ENCODE results near the gene DTYMK. TPM values are rescaled to one million over a fixed set of nuclear protein-coding genes. Genes with fewer than 3 reads are reported as not detected.

DTYMK gene
- total RNA-seq, 2 experiments from 2014 or later, result 85.9 to 88.7 TPM

GRCh38 chr2:241726459-241726858, 39.8 kb upstream of the DTYMK start:
- Mint-ChIP-seq H3K4me3 (no peak overlapping the region), H3K4me1 (ENCODE audit: low read depth) (peaks cover 19% of the 10 kb centered on the region), H3K27ac (no peak overlapping the region), H3K27me3 (no peaks in the 10 kb centered on the region), H3K9me3 (peaks cover 2% of the 10 kb centered on the region), H3K36me3 (peaks cover 30% of the 10 kb centered on the region)
- DNase-seq, result no peak
- ChIA-PET POLR2A (no interaction called here), CTCF (interaction anchor here (0.9 kb wide), 1 partner anchor 152 kb away, joined by 4 read pairs; no protein-coding TSS in a partner anchor)
- intact Hi-C loops (cut with micrococcal nuclease), result no loop called here

GRCh38 chr2:241724975-241725870, 38.6 kb upstream of the DTYMK start:
- H3K4me1 Mint-ChIP-seq (ENCODE audit: low read depth), result peaks cover 9% of the 10 kb centered on the region
- intact Hi-C loops (cut with micrococcal nuclease), result no loop called here
- CTCF ChIA-PET, result interaction anchor here (0.5 to 1.2 kb wide), 3 partner anchors 23 to 153 kb away, joined by 3 to 4 read pairs (median 4); partner anchors contain the start of gene ING5
- no peaks in the 10 kb centered on the region for H3K27me3 Mint-ChIP-seq
- H3K4me3 Mint-ChIP-seq, result no peak overlapping the region
- peaks cover 36% of the 10 kb centered on the region for H3K36me3 Mint-ChIP-seq
- DNase-seq, result no peak
- POLR2A ChIA-PET, result no interaction called here
- H3K27ac Mint-ChIP-seq, result no peak overlapping the region
- peaks cover 2% of the 10 kb centered on the region for H3K9me3 Mint-ChIP-seq

GRCh38 chr2:241724259-241724974, 37.8 kb upstream of the DTYMK start:
- Mint-ChIP-seq H3K36me3 (peaks cover 36% of the 10 kb centered on the region), H3K4me1 (ENCODE audit: low read depth) (peaks cover 2% of the 10 kb centered on the region), H3K4me3 (no peak overlapping the region), H3K27ac (no peak overlapping the region), H3K27me3 (no peaks in the 10 kb centered on the region), H3K9me3 (peaks cover 2% of the 10 kb centered on the region)
- intact Hi-C loops (cut with micrococcal nuclease), result no loop called here
- peak; percentile 38 for DNase-seq
- ChIA-PET POLR2A (no interaction called here), CTCF (interaction anchor here (0.5 to 1.6 kb wide), 3 partner anchors 22 to 154 kb away, joined by 3 to 6 read pairs (median 4); partner anchors contain the start of gene ING5)

- CTCF ChIA-PET, result interaction anchor here (1.6 kb wide), 1 partner anchor 155 kb away, joined by 6 read pairs; no protein-coding TSS in a partner anchor
- Mint-ChIP-seq H3K36me3 (peaks cover 38% of the 10 kb centered on the region), H3K4me3 (no peak overlapping the region), H3K9me3 (peaks cover 2% of the 10 kb centered on the region), H3K27me3 (no peaks in the 10 kb centered on the region), H3K27ac (no peak overlapping the region), H3K4me1 (ENCODE audit: low read depth) (no peaks in the 10 kb centered on the region)
- DNase-seq, result no peak
- POLR2A ChIA-PET, result no interaction called here
- intact Hi-C loops (cut with micrococcal nuclease), result no loop called here
These were observed 36.4 kb upstream of the DTYMK start for GRCh38 chr2:241722896-241723454.

- H3K27ac Mint-ChIP-seq, result no peak overlapping the region
These were observed 35.2 kb upstream of the DTYMK start for GRCh38 chr2:241721852-241722251.

GRCh38 chr2:241720560-241720959, 33.9 kb upstream of the DTYMK start:
- Mint-ChIP-seq H3K4me1 (ENCODE audit: low read depth) (no peaks in the 10 kb centered on the region), H3K4me3 (no peak overlapping the region), H3K27ac (no peak overlapping the region), H3K36me3 (peaks cover 46% of the 10 kb centered on the region), H3K9me3 (peaks cover 2% of the 10 kb centered on the region), H3K27me3 (no peaks in the 10 kb centered on the region)
- no peak for DNase-seq
- intact Hi-C loops (cut with micrococcal nuclease), result no loop called here
- CTCF ChIA-PET, result no interaction called here
- POLR2A ChIA-PET, result no interaction called here

More at GRCh38 chr2:241721852-241722251, 35.2 kb upstream of the DTYMK start:
- Mint-ChIP-seq H3K4me1 (ENCODE audit: low read depth) (no peaks in the 10 kb centered on the region), H3K9me3 (peaks cover 2% of the 10 kb centered on the region), H3K4me3 (no peak overlapping the region), H3K27me3 (no peaks in the 10 kb centered on the region), H3K36me3 (peaks cover 42% of the 10 kb centered on the region)
- ChIA-PET CTCF (interaction anchor here (1.3 kb wide), 1 partner anchor 157 kb away, joined by 4 read pairs; no protein-coding TSS in a partner anchor), POLR2A (interaction anchor here (0.6 kb wide), 1 partner anchor 7 kb away, joined by 3 read pairs; no protein-coding TSS in a partner anchor)
- intact Hi-C loops (cut with micrococcal nuclease), result no loop called here
- no peak for DNase-seq

GRCh38 chr2:241720099-241720498, 33.5 kb upstream of the DTYMK start:
- Mint-ChIP-seq H3K4me1 (ENCODE audit: low read depth) (no peaks in the 10 kb centered on the region), H3K27ac (no peak overlapping the region), H3K27me3 (no peaks in the 10 kb centered on the region), H3K4me3 (no peak overlapping the region), H3K9me3 (peaks cover 2% of the 10 kb centered on the region), H3K36me3 (peaks cover 46% of the 10 kb centered on the region)
- DNase-seq, result no peak
- ChIA-PET CTCF (no interaction called here), POLR2A (no interaction called here)
- intact Hi-C loops (cut with micrococcal nuclease), result no loop called here

GRCh38 chr2:241719093-241719492, 32.5 kb upstream of the DTYMK start:
- ChIA-PET POLR2A (interaction anchor here (1.7 kb wide), 1 partner anchor 17 kb away, joined by 6 read pairs; the partner anchor contains the start of gene ING5), CTCF (interaction anchor here (0.9 kb wide), 1 partner anchor 159 kb away, joined by 3 read pairs; no protein-coding TSS in a partner anchor)
- H3K4me3 Mint-ChIP-seq, result no peak overlapping the region
- H3K9me3 Mint-ChIP-seq, result peaks cover 2% of the 10 kb centered on the region
- H3K27me3 Mint-ChIP-seq, result no peaks in the 10 kb centered on the region
- H3K4me1 Mint-ChIP-seq (ENCODE audit: low read depth), result no peaks in the 10 kb centered on the region
- DNase-seq, result no peak
- intact Hi-C loops (cut with micrococcal nuclease), result no loop called here
- no peak overlapping the region for H3K27ac Mint-ChIP-seq
- peaks cover 41% of the 10 kb centered on the region for H3K36me3 Mint-ChIP-seq

- no peak overlapping the region for H3K27ac Mint-ChIP-seq
- no peak overlapping the region for H3K4me3 Mint-ChIP-seq
- no peak for DNase-seq
- H3K27me3 Mint-ChIP-seq, result no peaks in the 10 kb centered on the region
- H3K36me3 Mint-ChIP-seq, result peaks cover 52% of the 10 kb centered on the region
- intact Hi-C loops (cut with micrococcal nuclease), result no loop called here
- peaks cover 3% of the 10 kb centered on the region for H3K9me3 Mint-ChIP-seq
- ChIA-PET CTCF (no interaction called here), POLR2A (no interaction called here)
- peaks cover 3% of the 10 kb centered on the region for H3K4me1 Mint-ChIP-seq (ENCODE audit: low read depth)
These were observed 22.3 kb upstream of the DTYMK start for GRCh38 chr2:241708879-241709278.

GRCh38 chr2:241706537-241706936, 19.9 kb upstream of the DTYMK start:
- CTCF ChIA-PET, result no interaction called here
- Mint-ChIP-seq H3K27me3 (no peaks in the 10 kb centered on the region), H3K27ac (no peak overlapping the region), H3K4me1 (ENCODE audit: low read depth) (peaks cover 13% of the 10 kb centered on the region), H3K9me3 (peaks cover 3% of the 10 kb centered on the region), H3K36me3 (peaks cover 38% of the 10 kb centered on the region), H3K4me3 (no peak overlapping the region)
- POLR2A ChIA-PET, result interaction anchor here (0.6 kb wide), 1 partner anchor 28 kb away, joined by 3 read pairs; no protein-coding TSS in a partner anchor
- intact Hi-C loops (cut with micrococcal nuclease), result no loop called here
- no peak for DNase-seq

- Mint-ChIP-seq H3K27ac (peak overlapping the region; percentile 63), H3K4me1 (ENCODE audit: low read depth) (peaks cover 25% of the 10 kb centered on the region), H3K36me3 (peaks cover 22% of the 10 kb centered on the region), H3K4me3 (peak overlapping the region; percentile 84), H3K27me3 (no peaks in the 10 kb centered on the region), H3K9me3 (peaks cover 3% of the 10 kb centered on the region)
- ChIA-PET CTCF (interaction anchor here (0.7 to 4.5 kb wide), 4 partner anchors 15 to 175 kb away, joined by 3 to 50 read pairs (median 22); partner anchors contain the start of gene D2HGDH), POLR2A (interaction anchor here (0.5 to 4.2 kb wide), 5 partner anchors 15 to 175 kb away, joined by 3 to 53 read pairs (median 11); partner anchors contain the start of genes D2HGDH, DTYMK and PDCD1)
- intact Hi-C loops (cut with micrococcal nuclease), result loop anchor here (5.0 kb wide), 1 partner anchor 386 kb away; the partner anchor contains the start of genes HDLBP and SEPTIN2
- peak; percentile 12 for DNase-seq
These were observed 16.5 kb upstream of the DTYMK start for GRCh38 chr2:241703032-241703604.

Data from activated CD4-positive, alpha-beta memory T cell treated with anti-CD3 and anti-CD28 coated beads for 36 hours (primary cell).